Fibroblast of pulmonary artery (primary cell): ENCODE measurements around the gene USP25.
A peak's percentile ranks its signal among the peaks of the same experiment; 100 is the strongest.

Experiments
- DNase-seq: peaks from one replicate; pipeline ENCODE4 v3.0.0-alpha.2; 2010; ENCODE audit warnings: low read depth
- H3K4me3 ChIP-seq: replicated peaks from 2 replicates; pipeline ENCODE4 v1.5.1; 2011; ENCODE audit warnings: low read depth, mild to moderate bottlenecking, control low read depth, low read length, moderate library complexity
- TF ChIP-seq, protein P1 (sequence below): IDR thresholded peaks from 2 replicates; pipeline ENCODE4 v1.5.1; 2011; ENCODE audit warnings: mild to moderate bottlenecking, control low read depth, low read length, inconsistent platforms; ENCODE audit errors: missing control alignments

Gene USP25

GRCh38 chr21:15742052-15742670 is 12.4 kb downstream of the USP25 start:
- TF ChIP-seq, protein P1, sequence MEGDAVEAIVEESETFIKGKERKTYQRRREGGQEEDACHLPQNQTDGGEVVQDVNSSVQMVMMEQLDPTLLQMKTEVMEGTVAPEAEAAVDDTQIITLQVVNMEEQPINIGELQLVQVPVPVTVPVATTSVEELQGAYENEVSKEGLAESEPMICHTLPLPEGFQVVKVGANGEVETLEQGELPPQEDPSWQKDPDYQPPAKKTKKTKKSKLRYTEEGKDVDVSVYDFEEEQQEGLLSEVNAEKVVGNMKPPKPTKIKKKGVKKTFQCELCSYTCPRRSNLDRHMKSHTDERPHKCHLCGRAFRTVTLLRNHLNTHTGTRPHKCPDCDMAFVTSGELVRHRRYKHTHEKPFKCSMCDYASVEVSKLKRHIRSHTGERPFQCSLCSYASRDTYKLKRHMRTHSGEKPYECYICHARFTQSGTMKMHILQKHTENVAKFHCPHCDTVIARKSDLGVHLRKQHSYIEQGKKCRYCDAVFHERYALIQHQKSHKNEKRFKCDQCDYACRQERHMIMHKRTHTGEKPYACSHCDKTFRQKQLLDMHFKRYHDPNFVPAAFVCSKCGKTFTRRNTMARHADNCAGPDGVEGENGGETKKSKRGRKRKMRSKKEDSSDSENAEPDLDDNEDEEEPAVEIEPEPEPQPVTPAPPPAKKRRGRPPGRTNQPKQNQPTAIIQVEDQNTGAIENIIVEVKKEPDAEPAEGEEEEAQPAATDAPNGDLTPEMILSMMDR: no peak
- DNase-seq: no peak
- H3K4me3 ChIP-seq: no peak overlapping the region

- no peak for DNase-seq
- TF ChIP-seq, protein P1: no peak
Observed at GRCh38 chr21:15742694-15743093, 12.9 kb downstream of the USP25 start.

GRCh38 chr21:15743593-15743992 is 13.8 kb downstream of the USP25 start:
- no peak for DNase-seq
- H3K4me3 ChIP-seq: no peak overlapping the region
- TF ChIP-seq, protein P1: no peak

More at GRCh38 chr21:15742694-15743093, 12.9 kb downstream of the USP25 start:
- H3K4me3 ChIP-seq: no peak overlapping the region

- no peak overlapping the region for H3K4me3 ChIP-seq
- TF ChIP-seq, protein P1: no peak
- DNase-seq: no peak
Observed at GRCh38 chr21:15744926-15745325, 15.1 kb downstream of the USP25 start.

GRCh38 chr21:15748586-15748985 is 18.8 kb downstream of the USP25 start:
- no peak for DNase-seq
- TF ChIP-seq, protein P1: no peak

DNA sequence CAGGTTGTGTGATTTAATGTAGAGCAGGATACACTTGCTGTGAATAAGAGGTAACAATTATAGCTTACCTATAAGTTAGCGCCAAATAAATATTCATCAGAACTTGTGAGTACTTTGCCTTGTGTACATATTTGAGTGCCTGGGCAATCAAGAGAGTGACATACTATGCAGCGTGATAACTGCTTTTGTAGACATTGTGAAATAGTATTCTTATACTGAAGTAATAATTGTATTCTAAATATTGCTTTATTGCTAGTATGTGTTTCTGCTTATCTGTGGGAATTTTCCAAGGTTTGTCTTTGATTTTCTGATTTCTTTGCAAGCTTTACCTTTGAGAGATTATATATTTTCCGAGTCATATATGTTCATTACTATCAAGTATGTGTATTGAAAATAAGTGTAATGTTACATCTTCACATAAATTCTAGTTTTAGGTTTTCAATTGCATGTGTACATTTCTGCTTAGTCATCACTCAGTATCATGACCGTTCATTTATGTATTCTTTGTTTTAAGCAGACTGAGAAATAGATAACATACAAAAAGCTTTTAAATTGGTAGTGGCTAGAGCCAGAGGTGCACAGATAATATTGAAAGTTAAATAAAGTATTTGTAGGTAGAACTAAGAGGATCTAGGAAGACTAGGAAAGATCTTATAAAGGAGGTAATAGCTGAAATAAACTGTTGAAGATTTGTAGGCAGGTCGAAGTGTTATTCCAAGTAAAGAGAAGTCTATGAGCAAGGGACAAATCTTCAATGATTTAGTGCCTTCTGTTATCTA is 19.5 kb downstream of the USP25 start:
- peak; percentile 54 for DNase-seq
- TF ChIP-seq, protein P1: no peak

More at GRCh38 chr21:15748586-15748985, 18.8 kb downstream of the USP25 start:
- no peak overlapping the region for H3K4me3 ChIP-seq

DNA sequence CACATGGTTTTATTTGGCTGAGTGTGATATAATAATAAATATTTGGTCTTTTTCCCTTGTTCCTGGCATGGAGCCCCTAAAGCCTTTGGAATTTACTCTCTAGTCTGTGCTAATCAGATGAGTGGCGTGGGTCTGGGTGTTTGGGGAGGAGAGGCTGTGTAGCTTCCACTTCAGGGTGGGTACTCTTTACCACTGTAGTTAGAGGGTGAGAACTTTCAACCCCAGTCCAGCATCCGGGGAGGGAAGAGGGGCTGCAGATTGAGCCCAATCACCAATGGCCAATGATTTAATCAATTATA is 20.0 kb downstream of the USP25 start:
- DNase-seq: peak; percentile 44
- TF ChIP-seq, protein P1: no peak

More for the DNA sequence above, 19.5 kb downstream of the USP25 start:
- no peak overlapping the region for H3K4me3 ChIP-seq

More for the DNA sequence above, 20.0 kb downstream of the USP25 start:
- no peak overlapping the region for H3K4me3 ChIP-seq
